ENCODE measurements around the gene NONO. TPM values are rescaled to one million over a fixed set of nuclear protein-coding genes. Genes with fewer than 3 reads are reported as not detected.
"Not testable (repeated sequence)": the region's sequence is repeated elsewhere in the genome, so short reads cannot be mapped to it uniquely, and the experiment has no call there.

Gene NONO
- polyA plus RNA-seq, 2 of the 4 experiments (the other 2 are of a cell fraction), result 362 to 405 TPM

- no peak for FAIRE-seq
- Histone ChIP-seq H3K4me1 (no peaks in the 10 kb centered on the region), H3K27ac (no peak overlapping the region), H3K4me3 (no peak overlapping the region), H3K4me2 (no peak overlapping the region), H3K9me3 (no peaks in the 10 kb centered on the region)
- DNase-seq (ENCODE audit: low read depth in 1 of 2, low spot score in 1 of 2), result no peak
- TF ChIP-seq, protein P1, sequence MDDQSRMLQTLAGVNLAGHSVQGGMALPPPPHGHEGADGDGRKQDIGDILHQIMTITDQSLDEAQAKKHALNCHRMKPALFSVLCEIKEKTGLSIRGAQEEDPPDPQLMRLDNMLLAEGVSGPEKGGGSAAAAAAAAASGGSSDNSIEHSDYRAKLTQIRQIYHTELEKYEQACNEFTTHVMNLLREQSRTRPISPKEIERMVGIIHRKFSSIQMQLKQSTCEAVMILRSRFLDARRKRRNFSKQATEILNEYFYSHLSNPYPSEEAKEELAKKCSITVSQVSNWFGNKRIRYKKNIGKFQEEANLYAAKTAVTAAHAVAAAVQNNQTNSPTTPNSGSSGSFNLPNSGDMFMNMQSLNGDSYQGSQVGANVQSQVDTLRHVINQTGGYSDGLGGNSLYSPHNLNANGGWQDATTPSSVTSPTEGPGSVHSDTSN (IDR thresholded peaks at IDR 0.05), result no peak
- TF ChIP-seq CBX8 (IDR thresholded peaks at IDR 0.05) (no peak), JUNB (IDR thresholded peaks at IDR 0.05) (no peak), HDAC2 (IDR thresholded peaks at IDR 0.05) (no peak), MAZ (IDR thresholded peaks at IDR 0.05; ENCODE audit: borderline replicate concordance, low read depth, low read length) (no peak), ZNF302 (CRISPR knock-in tag; IDR thresholded peaks at IDR 0.05) (no peak)
- TF ChIP-seq, protein P2, sequence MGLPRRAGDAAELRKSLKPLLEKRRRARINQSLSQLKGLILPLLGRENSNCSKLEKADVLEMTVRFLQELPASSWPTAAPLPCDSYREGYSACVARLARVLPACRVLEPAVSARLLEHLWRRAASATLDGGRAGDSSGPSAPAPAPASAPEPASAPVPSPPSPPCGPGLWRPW (IDR thresholded peaks at IDR 0.05), result no peak
- ChIA-PET CTCF (interaction anchor here (0.6 kb wide), 1 partner anchor 280 kb away, joined by 3 read pairs; no protein-coding TSS in a partner anchor), POLR2A (no interaction called here)
- no peak; a peak in 1 of 6 replicates for ATAC-seq
- WGBS (ENCODE audit: missing lambda C conversion rate), result 95% methylated on average over 7 of the region's 7 CpGs
Observed at GRCh38 chrX:71315917-71316316, 32.5 kb downstream of the NONO start.

GRCh38 chrX:71316959-71317358 is 33.5 kb downstream of the NONO start:
- ATAC-seq; H3K4me3 ChIP-seq; CTCF ChIA-PET; H3K4me1 ChIP-seq; DNase-seq (ENCODE audit: low read depth in 1 of 2, low spot score in 1 of 2); FAIRE-seq; H3K4me2 ChIP-seq; H3K27ac ChIP-seq; POLR2A ChIA-PET; H3K9me3 ChIP-seq: not testable (repeated sequence)
- whole genome bisulfite sequencing (ENCODE audit: missing lambda C conversion rate), result 80% methylated on average over 1 of the region's 1 CpG

DNA sequence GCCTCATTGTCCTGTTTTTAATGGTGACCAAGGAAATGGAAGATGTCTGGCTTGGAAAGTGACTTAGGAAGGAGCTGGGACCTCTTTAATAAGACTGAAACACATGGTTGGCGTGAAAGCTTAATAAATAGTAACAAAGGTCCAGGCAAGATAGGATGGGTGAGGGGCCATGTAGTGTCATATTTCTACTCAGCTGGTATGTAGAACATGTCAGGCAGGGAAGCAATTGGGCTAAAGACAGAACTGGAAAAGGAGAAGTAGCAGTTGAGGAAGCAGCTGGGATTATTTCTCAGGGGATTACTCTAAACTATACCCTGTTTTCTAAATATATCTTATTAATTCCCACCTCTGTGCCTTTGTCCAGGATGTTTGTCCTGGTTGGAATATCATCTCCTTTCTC is 36.7 kb downstream of the NONO start:
- H3K4me2 ChIP-seq, result no peak overlapping the region
- FAIRE-seq, result no peak
- TF ChIP-seq RAD21 (conservative IDR thresholded peaks at IDR 0.05 in 1 of 2, IDR thresholded peaks at IDR 0.05 in 1 of 2) (no peak), RFX5 (IDR thresholded peaks at IDR 0.05) (no peak), CHD2 (IDR thresholded peaks at IDR 0.05; ENCODE audit: low read length, partially characterized antibody) (no peak), BCL3 (IDR thresholded peaks at IDR 0.05) (no peak), RARB (CRISPR knock-in tag; IDR thresholded peaks at IDR 0.05) (no peak), HOXB13 (CRISPR knock-in tag; IDR thresholded peaks at IDR 0.05; ENCODE audit: low read depth) (no peak), ESRRA (IDR thresholded peaks at IDR 0.05; ENCODE audit: borderline replicate concordance, low read length) (no peak)
- no peaks in the 10 kb centered on the region for H3K9me3 ChIP-seq
- H3K27ac ChIP-seq, result no peak overlapping the region
- 100% methylated on average over 1 of the region's 1 CpG for WGBS (ENCODE audit: missing lambda C conversion rate)
- ChIA-PET POLR2A (no interaction called here), CTCF (interaction anchor here (0.8 to 1.3 kb wide), 2 partner anchors 18 to 23 kb away, joined by 3 read pairs; no protein-coding TSS in a partner anchor)
- no peaks in the 10 kb centered on the region for H3K4me1 ChIP-seq
- no peak for ATAC-seq
- H3K4me3 ChIP-seq, result no peak overlapping the region
- DNase-seq (ENCODE audit: low read depth in 1 of 2, low spot score in 1 of 2), result no peak

GRCh38 chrX:71321731-71322130 is 38.3 kb downstream of the NONO start:
- FAIRE-seq (no peak), DNase-seq (ENCODE audit: low read depth in 1 of 2, low spot score in 1 of 2) (no peak), ATAC-seq (no peak)
- TF ChIP-seq NPAS2 (CRISPR knock-in tag; IDR thresholded peaks at IDR 0.05; ENCODE audit: borderline replicate concordance), result no peak
- TF ChIP-seq RFX5 (IDR thresholded peaks at IDR 0.05), result no peak
- TF ChIP-seq EHF (CRISPR knock-in tag; IDR thresholded peaks at IDR 0.05), result no peak
- TF ChIP-seq FOXS1 (CRISPR knock-in tag; IDR thresholded peaks at IDR 0.05), result no peak
- no peak for TF ChIP-seq ZC3H11A (IDR thresholded peaks at IDR 0.05)
- TF ChIP-seq, protein P3, sequence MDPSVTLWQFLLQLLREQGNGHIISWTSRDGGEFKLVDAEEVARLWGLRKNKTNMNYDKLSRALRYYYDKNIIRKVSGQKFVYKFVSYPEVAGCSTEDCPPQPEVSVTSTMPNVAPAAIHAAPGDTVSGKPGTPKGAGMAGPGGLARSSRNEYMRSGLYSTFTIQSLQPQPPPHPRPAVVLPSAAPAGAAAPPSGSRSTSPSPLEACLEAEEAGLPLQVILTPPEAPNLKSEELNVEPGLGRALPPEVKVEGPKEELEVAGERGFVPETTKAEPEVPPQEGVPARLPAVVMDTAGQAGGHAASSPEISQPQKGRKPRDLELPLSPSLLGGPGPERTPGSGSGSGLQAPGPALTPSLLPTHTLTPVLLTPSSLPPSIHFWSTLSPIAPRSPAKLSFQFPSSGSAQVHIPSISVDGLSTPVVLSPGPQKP (IDR thresholded peaks at IDR 0.05; ENCODE audit: low read depth, low read length), result no peak
- no peak for TF ChIP-seq MAZ (IDR thresholded peaks at IDR 0.05; ENCODE audit: borderline replicate concordance, low read depth, low read length)
- no peak for TF ChIP-seq CHD4 (IDR thresholded peaks at IDR 0.05; ENCODE audit: borderline replicate concordance)
- no peak for TF ChIP-seq PHF8 (IDR thresholded peaks at IDR 0.05; ENCODE audit: borderline replicate concordance, low read depth)
- TF ChIP-seq HDAC2 (IDR thresholded peaks at IDR 0.05), result no peak
- no peak for TF ChIP-seq HOXA7 (CRISPR knock-in tag; IDR thresholded peaks at IDR 0.05)
- TF ChIP-seq ZSCAN20 (CRISPR knock-in tag; IDR thresholded peaks at IDR 0.05), result no peak
- TF ChIP-seq, protein P4, sequence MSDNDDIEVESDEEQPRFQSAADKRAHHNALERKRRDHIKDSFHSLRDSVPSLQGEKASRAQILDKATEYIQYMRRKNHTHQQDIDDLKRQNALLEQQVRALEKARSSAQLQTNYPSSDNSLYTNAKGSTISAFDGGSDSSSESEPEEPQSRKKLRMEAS (IDR thresholded peaks at IDR 0.05), result no peak
- Histone ChIP-seq H3K9me3 (peaks cover 5% of the 10 kb centered on the region; the same call in 2 of the 3 replicates), H3K4me3 (no peak overlapping the region), H3K4me1 (no peaks in the 10 kb centered on the region), H3K4me2 (no peak overlapping the region), H3K27ac (no peak overlapping the region)
- WGBS (ENCODE audit: missing lambda C conversion rate), result 94% methylated on average over 1 of the region's 1 CpG
- POLR2A ChIA-PET, result no interaction called here
- CTCF ChIA-PET, result no interaction called here

DNA sequence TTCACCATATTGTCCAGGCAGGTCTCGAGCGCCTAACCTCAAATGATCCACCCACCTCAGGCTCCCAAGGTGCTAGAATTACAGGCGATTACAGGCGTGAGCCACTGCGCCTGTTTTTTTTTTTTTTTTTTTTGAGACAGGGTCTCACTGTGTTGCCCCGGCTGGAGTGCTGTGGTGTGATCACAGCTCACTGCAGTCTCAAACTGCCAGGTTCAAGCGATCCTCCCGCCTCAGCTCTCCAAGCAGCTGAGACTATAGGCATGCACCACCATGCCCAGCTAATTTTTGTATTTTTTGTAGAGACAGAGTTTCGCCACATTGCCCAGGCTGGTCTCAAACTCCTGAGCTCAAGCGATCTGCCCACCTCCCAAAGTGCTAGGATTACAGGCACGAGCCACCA is 41.0 kb downstream of the NONO start:
- FAIRE-seq; H3K27ac ChIP-seq; ATAC-seq; H3K9me3 ChIP-seq; H3K4me2 ChIP-seq; POLR2A ChIA-PET; H3K4me3 ChIP-seq; H3K4me1 ChIP-seq; DNase-seq (ENCODE audit: low read depth in 1 of 2, low spot score in 1 of 2): not testable (repeated sequence)
- 91% methylated on average over 11 of the region's 11 CpGs for WGBS (ENCODE audit: missing lambda C conversion rate)
- CTCF ChIA-PET, result interaction anchor here (0.7 kb wide), 1 partner anchor 11 kb away, joined by 3 read pairs; no protein-coding TSS in a partner anchor
